ENCODE data around the gene CST9.

- TF ChIP-seq, protein P1, sequence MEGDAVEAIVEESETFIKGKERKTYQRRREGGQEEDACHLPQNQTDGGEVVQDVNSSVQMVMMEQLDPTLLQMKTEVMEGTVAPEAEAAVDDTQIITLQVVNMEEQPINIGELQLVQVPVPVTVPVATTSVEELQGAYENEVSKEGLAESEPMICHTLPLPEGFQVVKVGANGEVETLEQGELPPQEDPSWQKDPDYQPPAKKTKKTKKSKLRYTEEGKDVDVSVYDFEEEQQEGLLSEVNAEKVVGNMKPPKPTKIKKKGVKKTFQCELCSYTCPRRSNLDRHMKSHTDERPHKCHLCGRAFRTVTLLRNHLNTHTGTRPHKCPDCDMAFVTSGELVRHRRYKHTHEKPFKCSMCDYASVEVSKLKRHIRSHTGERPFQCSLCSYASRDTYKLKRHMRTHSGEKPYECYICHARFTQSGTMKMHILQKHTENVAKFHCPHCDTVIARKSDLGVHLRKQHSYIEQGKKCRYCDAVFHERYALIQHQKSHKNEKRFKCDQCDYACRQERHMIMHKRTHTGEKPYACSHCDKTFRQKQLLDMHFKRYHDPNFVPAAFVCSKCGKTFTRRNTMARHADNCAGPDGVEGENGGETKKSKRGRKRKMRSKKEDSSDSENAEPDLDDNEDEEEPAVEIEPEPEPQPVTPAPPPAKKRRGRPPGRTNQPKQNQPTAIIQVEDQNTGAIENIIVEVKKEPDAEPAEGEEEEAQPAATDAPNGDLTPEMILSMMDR (IDR thresholded peaks at IDR 0.05; ENCODE audit: low read depth, low read length, poor library complexity, severe bottlenecking), result no peak
- no peak for TF ChIP-seq EZH2phosphoT487 (IDR thresholded peaks at IDR 0.05; ENCODE audit: borderline replicate concordance, low read length)
Observed at GRCh38 chr20:23595941-23596340, 9.8 kb downstream of the CST9 start.

Data from DOHH2 (cell line).